Measurements from ENCODE around the gene SHCBP1. TPM values are rescaled to one million over a fixed set of nuclear protein-coding genes. Genes with fewer than 3 reads are reported as not detected.

Gene SHCBP1, protein sequence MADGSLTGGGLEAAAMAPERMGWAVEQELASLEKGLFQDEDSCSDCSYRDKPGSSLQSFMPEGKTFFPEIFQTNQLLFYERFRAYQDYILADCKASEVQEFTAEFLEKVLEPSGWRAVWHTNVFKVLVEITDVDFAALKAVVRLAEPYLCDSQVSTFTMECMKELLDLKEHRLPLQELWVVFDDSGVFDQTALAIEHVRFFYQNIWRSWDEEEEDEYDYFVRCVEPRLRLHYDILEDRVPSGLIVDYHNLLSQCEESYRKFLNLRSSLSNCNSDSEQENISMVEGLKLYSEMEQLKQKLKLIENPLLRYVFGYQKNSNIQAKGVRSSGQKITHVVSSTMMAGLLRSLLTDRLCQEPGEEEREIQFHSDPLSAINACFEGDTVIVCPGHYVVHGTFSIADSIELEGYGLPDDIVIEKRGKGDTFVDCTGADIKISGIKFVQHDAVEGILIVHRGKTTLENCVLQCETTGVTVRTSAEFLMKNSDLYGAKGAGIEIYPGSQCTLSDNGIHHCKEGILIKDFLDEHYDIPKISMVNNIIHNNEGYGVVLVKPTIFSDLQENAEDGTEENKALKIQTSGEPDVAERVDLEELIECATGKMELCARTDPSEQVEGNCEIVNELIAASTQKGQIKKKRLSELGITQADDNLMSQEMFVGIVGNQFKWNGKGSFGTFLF
- 30.4 to 40.3 TPM (median 36.0 TPM) in 5 replicates for total RNA-seq (2022; extraction: Qiagen RNA extraction)

DNA sequence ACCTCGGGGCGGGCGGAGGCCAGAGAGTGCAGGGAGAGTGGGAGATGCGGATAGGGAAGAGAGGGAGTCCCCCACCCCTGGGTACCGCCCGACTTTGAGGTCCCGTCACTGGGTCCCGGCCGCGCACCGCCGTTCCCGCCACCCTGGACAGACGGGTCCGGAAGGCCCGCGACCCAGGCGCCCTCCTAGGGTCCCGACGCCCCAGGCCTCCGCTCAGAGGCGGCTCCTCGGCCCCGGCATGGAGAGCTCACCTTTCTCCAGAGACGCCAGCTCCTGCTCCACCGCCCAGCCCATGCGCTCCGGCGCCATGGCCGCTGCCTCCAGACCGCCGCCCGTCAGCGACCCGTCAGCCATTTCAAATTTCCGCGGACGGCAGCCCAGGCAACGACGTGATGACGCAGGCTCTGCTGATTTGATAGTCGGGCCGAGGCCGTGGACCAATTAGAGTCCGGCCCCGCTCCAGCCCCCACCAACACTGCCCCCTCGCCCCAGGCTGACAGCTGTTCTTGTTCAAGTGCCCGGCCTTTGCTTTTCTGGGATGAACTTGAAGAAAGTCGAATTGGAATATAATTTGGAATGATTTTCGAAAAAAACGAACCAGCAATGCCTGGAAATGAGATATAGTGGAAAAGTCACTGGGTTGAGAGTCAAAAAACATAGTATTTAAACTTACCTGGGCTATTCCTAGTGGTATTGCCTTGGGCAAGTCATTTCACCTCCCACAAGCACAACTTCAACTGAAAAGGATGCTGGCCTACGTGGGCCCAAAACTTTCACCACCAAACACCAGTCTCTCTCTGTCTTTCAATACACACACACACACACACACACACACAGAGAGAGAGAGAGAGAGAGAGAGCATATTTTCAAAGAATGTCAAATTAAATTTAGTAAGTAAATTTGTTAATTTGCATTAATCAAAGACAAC lies at the start of gene SHCBP1:
TSS of gene SHCBP1 (minus strand) at position 374 of the 928 bp plus-strand sequence. CDS start at position 354, 20 bp downstream.

Other genes starting within 250 kb of the SHCBP1 start
- 74.1 to 92.2 TPM (median 76.5 TPM) in 5 replicates for gene VPS35, start 67.8 kb upstream of the SHCBP1 start, total RNA-seq (2022; extraction: Qiagen RNA extraction)
- gene ORC6, start 68.3 kb upstream of the SHCBP1 start, total RNA-seq (2022; extraction: Qiagen RNA extraction) = 38.1 to 44.3 TPM (median 40.6 TPM) in 5 replicates
- 0.03 to 0.07 TPM (median 0.05 TPM) in 5 replicates for gene MYLK3, start 127.0 kb upstream of the SHCBP1 start, total RNA-seq (2022; extraction: Qiagen RNA extraction)
- 5.0 to 8.0 TPM (median 6.5 TPM) in 5 replicates for gene C16orf87, start 209.8 kb upstream of the SHCBP1 start, total RNA-seq (2022; extraction: Qiagen RNA extraction)